Activated naive CD4-positive, alpha-beta T cell treated with Interleukin-2 at 50 U/mL for 16 hours (primary cell): ENCODE measurements around the gene UBASH3B.
A peak's percentile ranks its signal among the peaks of the same experiment; 100 is the strongest.

Experiments used
- DNase-seq: peaks from one replicate; pipeline ENCODE4 v3.0.0-alpha.2; 2020

Gene UBASH3B

DNA sequence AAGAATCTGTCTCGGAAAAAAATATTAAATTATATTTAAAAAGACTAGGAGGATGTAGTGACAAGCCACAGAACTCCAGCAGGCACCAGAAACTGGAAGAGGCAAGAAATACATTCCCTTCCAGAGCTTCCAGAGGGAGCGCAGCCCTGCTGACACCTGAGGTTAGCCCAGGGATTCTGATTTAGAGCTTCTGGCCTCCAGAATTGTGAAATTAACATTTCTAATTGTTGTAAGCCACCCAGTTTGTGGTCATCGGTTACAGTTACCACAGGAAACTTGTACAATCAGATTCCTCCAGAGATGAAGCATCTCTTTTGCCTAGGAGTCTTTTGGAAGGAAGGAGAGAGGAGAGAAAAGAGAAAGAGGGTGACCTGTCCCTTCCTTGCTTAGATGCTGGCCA is 6.4 kb upstream of the UBASH3B start:
- no peak for DNase-seq

DNA sequence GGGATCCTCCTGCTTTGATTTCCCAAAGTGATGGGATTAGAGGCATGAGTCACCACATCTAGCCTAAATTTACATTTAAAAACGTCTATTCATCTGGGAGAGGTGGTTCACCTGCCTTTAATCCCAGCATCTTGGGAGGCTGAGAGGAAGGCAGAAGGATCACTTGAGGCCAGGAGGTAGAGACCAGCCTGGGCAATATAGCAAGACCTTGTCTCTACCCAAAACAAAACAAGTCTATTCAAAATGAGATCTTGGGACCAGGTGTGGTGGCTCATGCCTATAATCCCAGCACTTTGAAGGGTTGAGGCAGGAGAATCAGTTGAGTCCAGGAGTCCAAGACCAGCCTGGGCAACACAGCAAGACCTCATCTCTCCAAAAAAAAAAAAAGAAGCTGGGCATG is 4.9 kb upstream of the UBASH3B start:
- DNase-seq, result no peak

DNA sequence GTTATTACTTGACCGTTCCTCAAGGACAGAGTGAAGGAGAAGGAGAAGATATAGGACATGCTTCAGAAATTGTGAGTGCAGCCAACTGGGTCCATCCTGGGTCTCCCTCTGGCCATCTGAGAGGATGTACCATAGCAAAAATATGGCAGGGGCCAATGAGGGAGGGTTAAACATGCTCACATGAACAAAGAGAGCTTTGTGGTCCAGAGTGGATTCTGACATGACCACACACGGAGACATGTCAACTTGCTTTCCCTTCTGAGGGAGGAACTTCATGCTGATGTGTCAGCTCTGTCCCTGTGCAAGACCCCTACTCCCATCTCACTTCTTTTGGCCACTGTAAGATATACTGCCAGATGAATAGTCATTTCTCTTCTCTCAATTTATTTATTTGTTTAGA is 3.0 kb upstream of the UBASH3B start:
- DNase-seq, result no peak

DNA sequence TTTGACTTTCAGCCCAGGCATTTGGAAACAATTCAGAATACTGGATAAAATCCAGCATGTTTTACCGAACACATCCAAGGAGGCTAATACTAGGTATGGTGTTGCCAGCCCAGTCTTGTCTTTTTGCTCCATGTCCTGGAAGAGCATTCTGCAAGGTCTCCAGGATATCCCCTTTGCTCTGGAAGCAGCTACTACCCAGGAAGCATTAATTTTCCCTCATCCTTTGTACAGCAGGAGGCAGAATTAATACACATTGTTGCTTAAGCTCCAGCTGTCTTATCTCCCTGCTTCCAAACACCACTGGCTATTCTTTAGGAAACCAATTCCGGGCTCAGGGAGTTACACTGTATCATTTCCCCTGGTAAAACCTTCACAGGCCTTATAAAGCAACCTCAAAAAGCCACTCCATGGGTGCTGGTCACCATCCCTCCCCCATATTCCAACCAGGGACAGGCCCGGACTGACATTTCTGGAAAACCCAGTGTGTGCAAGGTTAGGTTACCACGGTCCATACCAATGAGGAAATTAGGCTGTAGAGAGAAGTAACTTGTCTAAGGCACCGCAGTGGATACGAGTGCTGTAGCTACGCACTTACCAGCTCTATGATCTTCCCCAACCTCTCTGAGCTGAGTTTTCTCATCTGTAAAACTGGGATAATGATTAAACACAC is 1.5 kb upstream of the UBASH3B start:
- DNase-seq, result no peak

DNA sequence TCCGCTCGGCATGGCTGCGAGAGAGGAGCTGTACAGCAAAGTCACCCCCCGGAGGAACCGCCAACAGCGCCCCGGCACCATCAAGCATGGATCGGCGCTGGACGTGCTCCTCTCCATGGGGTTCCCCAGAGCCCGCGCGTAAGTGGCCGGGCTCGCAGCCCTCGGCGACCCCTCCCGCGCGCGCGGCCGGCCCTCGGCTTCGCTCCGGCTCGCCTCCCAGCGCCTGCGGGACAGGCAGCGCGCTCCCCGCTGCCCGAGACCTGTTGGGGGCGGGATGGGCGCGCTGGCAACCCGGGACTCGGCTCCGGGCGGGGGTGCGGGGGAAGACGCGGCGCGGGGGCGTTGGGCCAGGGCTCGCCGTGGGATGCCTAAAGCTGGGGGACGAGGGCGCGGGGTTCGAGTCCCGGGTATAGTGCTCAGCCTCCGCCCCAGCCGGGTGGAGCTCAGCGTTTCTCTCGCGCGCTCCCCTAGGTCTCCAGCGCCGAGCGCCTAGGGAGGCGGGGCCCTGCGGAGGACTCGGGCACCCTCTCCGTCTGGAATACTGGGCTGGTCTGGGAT is 630 bp downstream of the UBASH3B start:
- peak; percentile 59 for DNase-seq

DNA sequence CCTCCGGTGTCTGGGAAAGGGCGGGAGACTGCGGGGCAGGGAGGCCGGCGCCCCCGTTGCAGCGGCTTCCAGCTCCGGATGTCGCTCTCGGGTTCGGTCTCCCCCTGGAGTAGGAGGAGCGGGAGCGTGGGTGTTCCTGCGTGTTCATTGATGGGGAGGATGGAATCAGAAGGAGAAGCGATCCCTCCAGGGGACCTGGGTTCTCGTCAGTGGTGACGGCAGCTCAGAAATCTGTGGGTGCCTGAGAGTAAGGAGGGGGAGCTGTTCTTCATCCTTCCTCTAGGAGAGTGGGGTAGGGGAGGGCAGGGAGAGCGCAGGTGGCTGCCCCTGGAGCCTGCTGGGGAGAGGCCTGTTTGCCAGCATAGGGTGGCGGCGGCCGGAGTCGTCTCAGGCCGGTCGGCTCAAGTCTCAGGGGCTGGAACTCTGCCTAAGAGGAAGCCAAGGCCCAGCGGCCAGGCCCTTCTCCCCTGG is 1.1 kb downstream of the UBASH3B start:
- peak; percentile 50 for DNase-seq

DNA sequence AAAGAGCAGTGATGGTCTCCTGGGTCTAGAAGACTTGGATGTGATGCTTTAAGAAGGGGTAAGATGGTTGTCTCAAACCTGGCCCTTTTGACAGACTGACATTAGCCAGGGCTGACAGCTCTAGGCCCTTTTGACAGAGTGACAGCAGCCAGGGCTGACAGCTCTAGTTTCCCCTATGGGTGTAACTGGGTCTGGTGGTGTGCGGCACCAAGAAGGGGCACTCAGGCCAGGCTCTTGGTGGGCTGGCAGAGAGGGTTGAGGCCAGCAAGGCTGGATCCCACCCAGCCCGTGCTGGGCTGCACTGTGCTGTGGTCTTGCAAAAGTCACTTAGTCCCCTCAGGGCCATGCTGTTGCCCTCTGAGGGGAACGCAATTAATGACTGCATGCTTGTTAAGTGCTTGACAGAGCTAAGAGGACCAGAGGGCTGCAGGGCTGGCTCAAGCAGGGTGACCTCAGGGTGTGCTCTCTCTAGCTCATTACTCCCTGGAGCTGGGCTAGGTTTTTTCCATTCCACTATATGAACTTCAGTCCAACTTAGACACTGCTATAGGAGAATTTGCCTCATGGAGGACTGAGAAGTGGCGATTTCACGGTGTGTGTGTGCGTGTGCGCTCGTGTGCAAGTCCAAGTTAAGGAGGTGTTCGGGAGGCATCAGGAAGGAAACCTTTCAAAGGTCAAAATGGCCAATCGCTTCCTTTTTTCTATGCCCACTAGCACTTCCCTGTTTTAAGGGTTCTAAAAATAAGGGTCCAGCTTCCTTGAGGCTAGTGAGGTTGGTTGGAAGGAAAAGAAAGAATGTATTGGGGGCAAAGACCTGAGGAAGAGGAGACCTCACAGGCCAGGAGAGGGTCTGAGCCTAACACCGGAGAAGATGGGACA is 4.4 kb downstream of the UBASH3B start:
- no peak for DNase-seq

DNA sequence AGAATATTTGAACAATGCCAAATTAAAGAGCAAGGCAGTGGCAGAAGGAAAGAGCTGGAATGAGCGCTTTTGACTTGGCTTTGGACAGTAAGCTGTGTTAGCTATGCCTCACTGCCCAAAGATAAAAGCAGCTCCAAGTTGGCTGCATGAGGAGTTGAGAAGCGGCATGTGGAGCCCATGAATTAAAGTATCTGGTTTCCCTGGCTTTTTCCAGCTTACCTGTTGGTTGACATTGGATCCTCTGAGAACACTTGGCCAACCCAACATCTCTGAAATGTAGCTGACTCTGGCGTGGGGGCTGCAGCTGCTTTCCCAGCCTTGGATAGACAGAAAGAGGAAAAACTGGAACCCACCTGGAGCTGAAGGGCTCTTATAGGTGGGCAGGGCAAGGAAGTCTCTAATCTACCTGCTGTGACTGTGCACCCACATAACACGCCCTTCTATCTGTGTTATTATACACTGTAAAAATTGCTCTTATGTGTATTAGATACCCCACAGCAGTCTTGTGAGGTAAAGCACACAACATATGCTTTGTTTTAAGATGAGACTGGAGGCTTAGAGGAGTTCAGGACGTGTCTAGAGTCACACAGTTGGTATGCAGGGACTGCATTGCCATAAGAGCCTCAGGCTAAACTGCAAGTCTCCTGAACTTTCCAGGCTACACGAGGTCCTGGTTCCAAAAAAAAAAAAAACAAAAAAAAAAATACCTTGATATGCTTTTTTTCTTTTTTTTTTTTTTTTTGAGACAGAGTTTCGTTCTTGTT is 5.8 kb downstream of the UBASH3B start:
- no peak for DNase-seq

DNA sequence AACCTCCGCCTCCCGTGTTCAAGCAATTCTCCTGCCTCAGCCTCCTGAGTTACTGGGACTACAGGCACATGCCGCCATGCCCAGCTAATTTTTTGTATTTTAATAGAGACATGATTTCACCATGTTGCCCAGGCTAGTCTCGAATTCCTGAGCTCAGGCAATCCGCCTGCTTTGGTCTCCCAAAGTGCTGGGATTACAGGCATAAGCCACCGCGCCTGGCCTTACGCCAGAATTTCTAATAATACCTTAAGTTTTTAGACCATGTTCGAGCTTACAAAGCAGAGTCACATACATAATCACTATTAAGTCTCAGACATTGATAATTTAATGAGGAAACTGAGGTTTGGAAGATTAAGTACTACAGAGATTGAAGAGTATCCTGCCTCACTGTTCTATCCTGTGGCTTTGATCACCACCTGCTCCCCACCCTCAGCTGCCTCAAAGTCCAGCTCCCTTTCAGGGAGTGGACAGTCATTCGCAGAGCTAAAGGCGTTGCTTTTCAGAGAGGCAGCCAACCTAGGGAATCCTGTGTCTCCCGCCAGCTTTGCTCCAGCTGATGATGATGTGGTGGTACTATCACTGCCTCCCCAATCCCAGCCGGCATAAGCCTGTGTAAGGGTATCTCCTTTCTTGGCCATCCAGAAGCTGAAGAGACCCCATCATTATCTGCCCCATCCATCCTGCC is 7.7 kb downstream of the UBASH3B start:
- DNase-seq, result no peak

DNA sequence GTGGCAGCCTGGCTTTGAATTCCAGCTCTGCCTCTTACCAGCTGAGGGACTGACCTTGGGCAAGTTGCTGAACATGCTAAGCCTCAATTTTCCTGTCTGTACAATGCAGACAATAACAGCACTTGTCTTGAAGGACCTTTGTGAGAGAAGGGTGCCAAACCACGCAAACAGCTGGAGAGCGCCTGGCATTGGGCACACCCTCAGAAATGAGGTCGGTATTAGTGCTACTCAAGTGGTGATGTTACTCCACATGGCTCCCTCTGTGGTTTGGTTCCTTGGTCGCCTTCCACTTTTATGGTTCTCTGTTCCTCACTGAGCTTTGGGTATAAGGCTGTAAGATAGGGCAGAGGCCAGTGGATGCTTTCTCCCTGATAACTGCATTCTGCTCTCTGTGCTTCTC is 8.2 kb downstream of the UBASH3B start:
- no peak for DNase-seq

DNA sequence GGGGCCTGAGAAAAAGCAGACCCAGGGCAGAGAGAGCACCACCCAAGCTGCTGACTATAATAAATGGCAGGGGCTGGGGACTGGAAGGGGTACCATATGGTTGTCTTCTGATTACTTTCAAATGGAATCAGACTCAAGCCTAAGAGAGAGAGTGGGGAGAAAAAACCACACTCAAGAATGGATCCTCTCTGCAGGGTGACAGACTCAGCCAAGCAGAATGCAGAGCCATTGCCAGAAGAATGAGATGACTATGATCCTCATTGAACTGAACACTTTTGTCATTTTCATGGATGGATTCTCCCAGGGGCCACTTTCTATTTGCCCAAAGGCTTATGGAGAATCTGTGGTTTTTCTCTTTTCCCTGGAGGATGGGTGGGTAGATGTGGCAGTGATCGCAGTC is 8.7 kb downstream of the UBASH3B start:
- DNase-seq, result no peak

DNA sequence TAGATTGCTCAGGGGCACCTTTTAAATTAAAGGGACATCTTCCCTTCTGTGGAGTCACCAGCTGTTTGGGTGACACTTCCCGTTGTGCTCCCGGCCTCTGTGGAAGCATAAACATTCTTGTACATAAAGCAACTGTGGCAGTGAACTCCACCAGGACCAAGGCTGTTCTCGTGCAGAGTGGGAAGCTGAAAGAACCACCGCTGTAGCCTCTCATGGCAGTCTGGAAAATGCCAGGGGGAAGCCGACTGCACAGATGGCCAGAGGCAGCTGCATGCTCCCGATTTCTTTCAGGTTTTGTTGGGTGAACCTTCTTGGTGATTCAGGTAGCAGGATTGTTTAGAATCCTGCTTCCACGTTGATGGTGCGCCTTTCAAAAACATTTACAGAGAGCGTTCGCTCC is 10.3 kb downstream of the UBASH3B start:
- no peak for DNase-seq

DNA sequence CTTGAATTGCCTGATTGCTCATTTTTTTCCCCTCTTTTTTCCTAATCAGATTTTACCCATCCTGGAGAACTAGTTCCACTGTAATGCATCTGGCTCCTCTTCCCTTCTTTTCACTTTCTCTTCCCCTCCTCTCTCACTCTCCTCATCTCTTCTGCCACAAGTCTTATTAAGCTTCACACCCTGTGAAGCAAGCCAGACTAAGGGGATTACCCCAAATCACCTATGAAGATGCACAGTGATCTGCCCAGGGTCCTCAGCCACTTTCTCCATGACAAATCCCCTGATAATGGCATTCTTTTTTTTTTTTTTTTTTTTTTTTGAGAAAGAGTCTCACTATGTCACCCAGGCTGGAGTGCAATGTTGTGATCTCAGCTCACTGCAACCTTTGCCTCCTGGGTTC is 11.2 kb downstream of the UBASH3B start:
- DNase-seq, result no peak

DNA sequence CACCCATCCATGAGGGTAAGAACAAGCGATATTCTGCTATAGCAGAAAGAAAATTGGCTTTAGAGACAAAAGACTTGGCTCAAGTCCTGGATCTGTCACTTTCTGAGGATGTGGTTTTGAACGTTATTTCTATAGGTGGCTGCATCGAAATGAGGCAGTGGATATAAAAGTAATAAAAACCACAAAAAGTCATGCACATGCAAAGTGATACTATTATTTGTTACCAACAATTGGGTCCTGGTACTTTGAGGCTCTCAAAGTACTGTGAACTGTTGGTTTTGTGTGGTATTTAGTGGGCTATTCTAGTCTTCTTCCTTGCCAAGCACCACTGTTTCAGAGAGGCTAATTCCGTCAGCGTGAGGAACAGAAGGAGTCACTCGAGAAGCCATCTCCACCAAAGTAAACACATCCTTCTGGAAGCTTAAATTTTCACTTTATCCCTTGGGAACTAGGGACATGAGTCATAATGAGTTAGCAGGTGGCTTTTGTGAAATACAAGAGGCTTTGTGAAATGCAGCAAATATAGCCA is 13.1 kb downstream of the UBASH3B start:
- no peak for DNase-seq

DNA sequence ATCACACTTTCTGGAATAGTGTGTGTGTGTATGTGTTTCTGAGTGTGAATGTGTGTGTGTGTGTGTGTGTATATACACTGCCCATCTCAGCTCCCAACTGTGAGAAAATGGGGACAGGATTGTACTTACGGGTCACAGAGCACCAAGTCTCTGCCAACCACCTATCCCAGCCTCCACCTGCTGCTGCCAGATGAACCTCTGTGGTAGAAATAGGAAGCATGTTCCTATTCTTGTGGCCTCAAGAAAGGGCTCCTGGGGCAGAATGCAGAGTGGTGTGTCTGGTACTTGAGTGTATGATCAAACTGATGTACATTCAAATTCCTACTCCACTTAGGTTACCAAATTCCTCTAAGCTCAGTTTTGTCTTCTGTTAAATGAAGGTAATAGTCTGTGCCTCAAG is 14.6 kb downstream of the UBASH3B start:
- no peak for DNase-seq

DNA sequence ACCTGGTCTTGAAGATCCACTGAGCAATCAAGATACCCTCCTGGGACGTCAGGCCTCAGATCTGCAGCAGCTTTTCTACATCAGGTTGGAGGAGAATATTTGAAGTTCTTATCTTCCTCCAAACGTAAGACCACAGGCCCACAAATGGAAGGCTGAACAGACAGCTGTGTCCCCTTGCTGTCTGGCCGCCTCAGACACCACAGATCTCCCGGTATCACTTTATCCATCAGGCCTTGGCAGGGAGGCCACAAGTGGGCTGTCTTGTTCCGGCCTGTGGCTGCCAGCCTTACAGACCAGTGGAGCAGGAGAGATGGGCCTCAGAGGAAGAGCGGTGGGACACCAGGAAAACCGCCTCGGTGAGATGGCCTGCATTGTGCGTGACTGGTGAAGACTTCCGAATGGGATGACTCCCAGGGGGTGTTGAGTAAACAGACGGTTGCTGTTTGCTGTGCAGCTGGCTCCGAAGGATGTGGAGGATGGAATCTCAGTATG is 15.9 kb downstream of the UBASH3B start:
- no peak for DNase-seq

DNA sequence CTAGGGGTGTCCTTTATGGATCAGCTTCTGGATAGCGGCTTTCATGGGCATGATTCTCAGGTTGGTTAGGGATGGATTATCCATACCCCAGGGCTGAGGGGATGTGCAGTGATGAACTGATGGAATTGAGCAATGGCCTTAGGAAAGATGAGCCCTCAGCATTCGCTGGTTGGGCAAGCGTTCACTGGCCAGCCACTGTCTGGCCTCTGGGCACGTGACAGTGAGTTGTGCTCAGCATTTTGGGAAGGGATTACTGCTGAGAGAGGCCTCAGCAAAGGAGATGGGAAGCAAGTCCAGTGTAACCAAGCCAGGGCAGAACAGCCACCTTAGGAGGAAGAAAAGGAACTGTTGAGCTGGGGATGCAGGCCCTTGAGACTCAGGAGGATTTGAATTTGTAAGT is 17.4 kb downstream of the UBASH3B start:
- DNase-seq, result no peak

DNA sequence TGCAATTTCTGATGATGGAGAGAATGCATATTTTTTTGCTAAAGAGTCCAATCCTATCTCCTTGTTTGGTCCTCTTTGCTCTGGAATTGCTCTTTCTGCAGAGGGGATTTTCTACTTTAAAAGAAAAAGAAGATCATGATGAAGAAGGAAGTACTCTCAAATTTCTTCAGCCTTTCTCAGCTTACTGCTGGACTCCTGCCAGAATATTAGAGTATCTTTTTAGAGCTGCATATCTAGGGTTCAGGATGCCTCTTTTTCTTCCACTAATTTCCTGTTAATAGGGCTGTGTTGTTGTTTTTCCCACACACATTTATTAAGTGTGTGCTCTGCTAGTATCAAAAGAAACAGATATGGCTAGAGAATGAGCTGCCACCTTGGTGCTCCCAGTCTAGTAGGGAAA is 18.2 kb downstream of the UBASH3B start:
- no peak for DNase-seq

DNA sequence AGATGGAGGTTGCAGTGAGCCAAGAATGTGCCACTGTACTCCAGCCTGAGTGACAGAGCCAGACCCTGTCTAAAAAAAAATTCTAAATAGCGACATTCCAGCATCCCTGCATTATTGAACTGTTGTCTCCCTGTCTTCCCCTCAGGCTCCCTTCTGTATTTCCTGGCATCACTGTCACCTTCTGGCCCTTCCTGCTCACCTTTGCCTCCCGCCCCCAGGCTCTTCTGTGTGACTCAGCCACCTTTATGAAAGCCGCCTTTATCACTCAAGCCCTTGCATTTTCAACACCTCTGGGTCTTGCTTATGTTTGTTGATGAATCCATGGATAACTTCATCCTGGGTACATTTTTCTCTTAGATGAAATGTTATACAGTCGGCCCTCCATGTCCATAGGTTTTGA is 21.1 kb downstream of the UBASH3B start:
- DNase-seq, result no peak

DNA sequence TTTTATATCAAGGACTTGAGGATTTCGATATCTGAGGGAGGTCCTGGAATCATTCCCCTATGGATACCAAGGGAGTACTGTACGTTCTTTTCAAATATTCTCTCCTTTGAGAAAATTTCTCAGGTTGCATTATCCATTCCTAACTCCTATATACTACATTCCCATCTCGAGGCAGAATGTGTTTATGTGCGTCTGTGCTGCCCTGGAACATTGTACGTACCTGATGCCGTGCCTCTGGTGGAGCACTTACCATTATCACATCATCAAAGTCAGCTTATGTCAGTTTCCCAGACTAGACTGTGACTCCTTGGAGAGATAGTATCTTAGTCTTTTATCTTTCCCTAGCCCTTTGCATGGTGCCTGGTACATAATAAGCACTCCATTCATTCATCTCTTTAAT is 21.7 kb downstream of the UBASH3B start:
- DNase-seq, result no peak

DNA sequence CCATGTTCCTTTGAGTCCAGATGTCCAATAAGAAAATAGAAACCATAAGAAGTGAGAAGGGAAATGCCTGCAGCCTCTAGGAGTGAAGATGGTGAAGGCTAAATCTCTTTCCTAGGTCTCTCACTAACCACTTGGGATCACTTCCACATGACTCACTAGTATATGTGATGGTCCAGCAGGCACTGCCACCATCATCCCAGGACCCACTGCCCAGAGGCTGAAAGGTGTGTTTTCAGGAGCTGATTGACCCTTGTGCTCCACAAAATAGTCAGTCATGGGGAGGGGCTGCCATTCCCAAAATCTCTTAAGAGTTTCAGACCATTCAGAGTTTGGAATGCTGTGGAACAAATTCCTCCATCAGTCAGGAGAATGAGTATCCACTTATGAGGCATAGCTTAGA is 22.9 kb downstream of the UBASH3B start:
- no peak for DNase-seq

DNA sequence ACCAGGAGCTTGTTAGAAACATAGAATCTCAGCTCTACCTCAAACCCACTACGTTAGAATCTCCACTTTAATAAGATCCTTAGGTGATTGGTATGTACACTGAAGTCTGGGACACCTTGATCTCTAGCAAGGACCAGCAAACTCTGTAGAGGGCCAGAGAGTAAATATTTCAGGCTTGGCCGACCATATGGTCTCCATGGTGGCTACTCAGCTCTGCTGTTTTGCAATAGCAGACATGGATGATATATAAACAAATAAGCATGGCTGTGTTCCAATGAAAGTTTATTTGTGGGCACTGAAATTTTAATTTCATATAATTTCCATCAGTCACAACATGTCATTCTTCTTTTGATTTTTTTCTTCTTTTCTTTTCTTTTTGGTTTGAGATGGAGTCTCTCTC is 23.9 kb downstream of the UBASH3B start:
- DNase-seq, result no peak
